ENCODE data around the gene IL34. TPM values are rescaled to one million over a fixed set of nuclear protein-coding genes. Genes with fewer than 3 reads are reported as not detected.
A peak's percentile ranks its signal among the peaks of the same experiment; 100 is the strongest.
"Not testable (repeated sequence)": the region's sequence is repeated elsewhere in the genome, so short reads cannot be mapped to it uniquely, and the experiment has no call there.

The IL34 gene
- total and polyA plus RNA-seq, 8 donors = 0.45 to 5.9 (median 1.8) TPM; not detected in 2

GRCh38 chr16:70670175-70670574, 23.8 kb downstream of the IL34 start:
- Histone ChIP-seq H3K4me1 (no peaks in the 10 kb centered on the region), H3K36me3 (peaks cover 36 to 100% (median 95%) of the 10 kb centered on the region in 4 donors), H3K27ac (no peak overlapping the region), H3K27me3 (no peaks in the 10 kb centered on the region), H3K4me3 (no peak overlapping the region), H3K9me3 (no peaks in the 10 kb centered on the region)
- DNase-seq = no peak
- no peak for TF ChIP-seq POLR2AphosphoS5 (IDR thresholded peaks at IDR 0.05)
- no peak for TF ChIP-seq CTCF (IDR thresholded peaks at IDR 0.05)
- no peak for TF ChIP-seq EP300 (IDR thresholded peaks at IDR 0.05)
- no peak for TF ChIP-seq POLR2A (IDR thresholded peaks at IDR 0.05)
- 86 to 97% (median 94%) methylated on average over 2 of the region's 2 CpGs for WGBS, 5 donors
- intact Hi-C loops (cut with DNase I; ENCODE audit: low total_unique reads) = no loop called here

GRCh38 chr16:70670938-70671337, 24.6 kb downstream of the IL34 start:
- H3K27me3 ChIP-seq; DNase-seq; H3K27ac ChIP-seq; H3K4me3 ChIP-seq; H3K4me1 ChIP-seq; H3K9me3 ChIP-seq; intact Hi-C loops (cut with DNase I; ENCODE audit: low total_unique reads): not testable (repeated sequence)
- H3K36me3 ChIP-seq = peaks cover 28 to 100% (median 95%) of the 10 kb centered on the region in 4 donors
- 89 to 98% (median 95%) methylated on average over 4 of the region's 4 CpGs for WGBS, 5 donors

GRCh38 chr16:70674221-70675014, 28.1 kb downstream of the IL34 start:
- H3K4me1 ChIP-seq = peaks cover 0 to under 1% (median 0%) of the 10 kb centered on the region in 4 donors
- H3K4me3 ChIP-seq = no peak overlapping the region
- no peaks in the 10 kb centered on the region for H3K27me3 ChIP-seq
- TF ChIP-seq EP300 (IDR thresholded peaks at IDR 0.05) (no peak), POLR2AphosphoS5 (IDR thresholded peaks at IDR 0.05) (no peak)
- H3K9me3 ChIP-seq = no peaks in the 10 kb centered on the region
- WGBS, 5 donors = 87 to 94% (median 89%) methylated on average over 17 to 18 of the region's 18 CpGs
- intact Hi-C loops (cut with DNase I; ENCODE audit: low total_unique reads) = no loop called here
- H3K27ac ChIP-seq = peak overlapping the region in 1 of 5 donors; percentile 38
- DNase-seq = no peak
- peaks cover 37 to 100% (median 98%) of the 10 kb centered on the region in 4 donors for H3K36me3 ChIP-seq

GRCh38 chr16:70675851-70676513, 29.6 kb downstream of the IL34 start:
- WGBS, 5 donors = 77 to 100% (median 91%) methylated on average over 5 to 7 of the region's 7 CpGs
- TF ChIP-seq POLR2A (IDR thresholded peaks at IDR 0.05) = no peak
- TF ChIP-seq POLR2AphosphoS5 (IDR thresholded peaks at IDR 0.05) = no peak
- no peak for TF ChIP-seq CTCF (IDR thresholded peaks at IDR 0.05)
- no peak for TF ChIP-seq EP300 (IDR thresholded peaks at IDR 0.05)
- Histone ChIP-seq H3K4me3 (no peak overlapping the region), H3K27me3 (no peaks in the 10 kb centered on the region), H3K36me3 (peaks cover 26 to 89% (median 87%) of the 10 kb centered on the region in 4 donors), H3K4me1 (peaks cover 9 to 15% (median 12%) of the 10 kb centered on the region in 4 donors), H3K9me3 (no peaks in the 10 kb centered on the region), H3K27ac (peak overlapping the region in 2 of 5 donors; percentile 24 to 27)
- intact Hi-C loops (cut with DNase I; ENCODE audit: low total_unique reads) = no loop called here
- DNase-seq = no peak

GRCh38 chr16:70676675-70677498, 30.5 kb downstream of the IL34 start:
- Histone ChIP-seq H3K27ac (peak overlapping the region in 2 of 5 donors; percentile 27 to 32), H3K4me1 (peaks cover 17 to 24% (median 21%) of the 10 kb centered on the region in 4 donors), H3K27me3 (no peaks in the 10 kb centered on the region), H3K36me3 (peaks cover 26 to 80% (median 78%) of the 10 kb centered on the region in 4 donors), H3K9me3 (no peaks in the 10 kb centered on the region), H3K4me3 (no peak overlapping the region)
- intact Hi-C loops (cut with DNase I; ENCODE audit: low total_unique reads) = no loop called here
- WGBS, 5 donors = 84 to 93% (median 91%) methylated on average over 11 to 14 of the region's 14 CpGs
- no peak for DNase-seq
- no peak for TF ChIP-seq POLR2AphosphoS5 (IDR thresholded peaks at IDR 0.05)
- TF ChIP-seq POLR2A (IDR thresholded peaks at IDR 0.05) = no peak
- TF ChIP-seq CTCF (IDR thresholded peaks at IDR 0.05) = no peak
- TF ChIP-seq EP300 (IDR thresholded peaks at IDR 0.05) = no peak
